OCI-LY7 (cell line): ENCODE results near the gene ZNF638. TPM values are rescaled to one million over a fixed set of nuclear protein-coding genes. Genes with fewer than 3 reads are reported as not detected.
"Not testable (repeated sequence)": the region's sequence is repeated elsewhere in the genome, so short reads cannot be mapped to it uniquely, and the experiment has no call there.

Source experiments
- BruUV-seq: library from RNA; stranded (reverse); fragments of 400-500 nt; replicated peaks from 2 replicates; lab custom pipeline; 2021; lab: Mats Ljungman, UMichigan
- CTCF ChIA-PET: fragments of 300-600 bp; sonication (Branson Sonifier 250); formaldehyde crosslinking; loops from one replicate; lab custom pipeline; 2022; ENCODE audit warnings: antibody characterized with exemption; ENCODE audit not compliant: unreplicated experiment; lab: Charles Lee
- POLR2A ChIA-PET: fragments of 300-600 bp; sonication (Branson Sonifier 250); formaldehyde crosslinking; loops from one replicate; lab custom pipeline; 2022; ENCODE audit warnings: antibody characterized with exemption; lab: Charles Lee
- DNase-seq: peaks from one replicate; pipeline ENCODE4 v3.0.0-alpha.2; 2015; ENCODE audit warnings: low spot score
- H2AFZ ChIP-seq: fragments of 200-600 bp; sonication (generic), shearing (Covaris generic); 2 replicates; pipeline ENCODE4 v1.6.1; 2014; ENCODE audit warnings: mild to moderate bottlenecking, antibody characterized with exemption, low read length, moderate library complexity
- H3K27ac ChIP-seq: fragments of 200-600 bp; sonication (generic); 2 replicates; pipeline ENCODE4 v1.5.1; 2014; ENCODE audit warnings: mixed run types, low read depth, mild to moderate bottlenecking, moderate library complexity, low read length, inconsistent platforms; ENCODE audit not compliant: poor library complexity, severe bottlenecking
- H3K36me3 ChIP-seq: fragments of 200-600 bp; sonication (generic); 2 replicates; pipeline ENCODE4 v1.6.1; 2014; ENCODE audit warnings: mild to moderate bottlenecking, antibody characterized with exemption, low read length, moderate library complexity, mixed read lengths; ENCODE audit not compliant: insufficient read depth
- H3K4me1 ChIP-seq: fragments of 200-600 bp; sonication (generic); 2 replicates; pipeline ENCODE4 v1.5.1; 2014; ENCODE audit warnings: mild to moderate bottlenecking, low read length; ENCODE audit not compliant: insufficient read depth, poor library complexity, severe bottlenecking
- H3K4me2 ChIP-seq: fragments of 200-600 bp; sonication (generic); 2 replicates; pipeline ENCODE4 v1.6.1; 2014; ENCODE audit warnings: mild to moderate bottlenecking, low read length
- H3K4me3 ChIP-seq: fragments of 200-600 bp; sonication (generic); 2 replicates; pipeline ENCODE4 v1.5.1; 2014; ENCODE audit warnings: mild to moderate bottlenecking, low read depth, low read length; ENCODE audit not compliant: poor library complexity, severe bottlenecking
- H3K79me2 ChIP-seq: fragments of 200-600 bp; sonication (generic); 2 replicates; pipeline ENCODE4 v1.6.1; 2016; ENCODE audit warnings: low read depth, mild to moderate bottlenecking, low read length, moderate library complexity, mixed read lengths; ENCODE audit not compliant: insufficient read depth
- H3K9me2 ChIP-seq: fragments of 200-600 bp; sonication (generic); 2 replicates; pipeline ENCODE4 v1.6.1; 2016; ENCODE audit warnings: mild to moderate bottlenecking, low read length, mixed read lengths; ENCODE audit not compliant: insufficient read depth
- H3K9me3 ChIP-seq: fragments of 200-600 bp; sonication (generic); 2 replicates; pipeline ENCODE4 v1.6.1; 2014; ENCODE audit warnings: mild to moderate bottlenecking, mixed run types, low read length, mixed read lengths
- H4K20me1 ChIP-seq: fragments of 200-600 bp; sonication (generic); 2 replicates; pipeline ENCODE4 v1.6.1; 2014; ENCODE audit warnings: mild to moderate bottlenecking, antibody characterized with exemption, low read length, moderate library complexity, mixed read lengths; ENCODE audit not compliant: insufficient read depth
- EZH2phosphoT487 ChIP-seq: fragments of 200-600 bp; sonication (generic); IDR thresholded peaks from 2 replicates; pipeline ENCODE4 v1.6.1; 2018; ENCODE audit warnings: low read depth, borderline replicate concordance, mild to moderate bottlenecking, mixed run types, antibody characterized with exemption, low read length, moderate library complexity, mixed read lengths
- intact Hi-C: fragments of 100-400 bp; cut with micrococcal nuclease; formaldehyde crosslinking; loops from one replicate; pipeline ENCODE4 v1.10.0; 2022; ENCODE audit not compliant: unreplicated experiment
- total RNA-seq, 2 experiments: library from RNA; depleted of rRNA in 1 of 2; stranded (reverse); fragments of >200 nt in 1 of 2; shearing (Covaris generic) in 1 of 2; gene quantifications; 2 replicates each; pipeline ENCODE4 v1.2.3, GENCODE V29; 2014 to 2022
- TF ChIP-seq, protein P1 (sequence below): fragments of 200-600 bp; sonication (generic); conservative IDR thresholded peaks from 2 replicates; pipeline ENCODE4 v1.5.1; 2014; ENCODE audit warnings: mild to moderate bottlenecking, antibody characterized with exemption, low read length, moderate library complexity, mixed read lengths

Gene ZNF638
- total RNA-seq, 2 experiments from 2014 or later = 114 to 138 TPM

DNA sequence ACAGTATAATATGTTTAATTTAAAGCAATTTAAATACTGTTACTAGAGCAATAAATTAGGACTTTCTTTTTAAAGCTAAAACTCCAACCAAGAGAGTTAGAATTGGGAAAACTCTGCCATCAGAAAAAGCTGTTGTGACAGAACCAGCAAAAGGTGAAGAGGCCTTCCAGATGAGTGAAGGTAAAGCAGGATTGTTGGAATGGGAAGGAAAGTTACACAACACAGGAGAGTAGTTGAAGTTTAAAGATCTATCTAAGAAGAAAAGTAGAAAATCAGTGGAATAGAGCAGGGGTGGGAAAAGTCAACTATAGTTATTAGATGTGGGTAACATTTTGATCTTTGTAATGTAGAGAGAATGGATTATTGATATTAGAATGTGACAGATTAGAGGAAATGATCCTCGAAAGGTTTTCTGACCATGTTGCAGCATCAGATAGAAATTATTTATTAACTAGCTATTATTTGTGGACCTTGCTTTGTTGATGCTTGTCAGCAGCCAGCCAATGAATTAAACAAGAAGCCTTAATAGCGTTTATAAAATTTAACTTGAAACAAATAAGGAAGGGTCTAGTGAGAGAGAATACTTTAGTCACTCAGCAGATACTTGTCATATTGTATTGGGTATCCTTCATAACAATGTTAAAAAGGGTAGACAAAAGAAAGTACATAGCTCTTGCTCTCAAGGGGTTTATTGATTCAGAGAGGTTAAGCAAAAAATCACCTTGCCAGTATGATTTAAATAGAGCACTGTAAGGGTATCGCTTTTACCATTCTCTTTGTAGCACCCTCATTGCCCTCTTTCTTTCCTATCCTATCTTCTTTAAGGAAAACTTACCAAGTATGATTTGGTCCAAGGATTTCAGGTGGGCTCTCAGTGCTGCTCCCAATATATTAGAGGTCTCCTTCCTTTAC is 97.1 kb downstream of the ZNF638 start:
- no peak for DNase-seq
- intact Hi-C loops = no loop called here
- ChIA-PET POLR2A (interaction anchor here (0.5 to 0.7 kb wide), 2 partner anchors 9 to 1688 kb away, joined by 3 to 5 read pairs; no protein-coding TSS in a partner anchor), CTCF (no interaction called here)
- Histone ChIP-seq H3K9me2 (no peaks in the 10 kb centered on the region), H3K4me2 (no peak overlapping the region), H4K20me1 (no peaks in the 10 kb centered on the region), H3K36me3 (peaks cover 86% of the 10 kb centered on the region), H3K4me3 (no peak overlapping the region), H2AFZ (no peak overlapping the region), H3K27ac (no peak overlapping the region), H3K4me1 (no peaks in the 10 kb centered on the region), H3K9me3 (no peaks in the 10 kb centered on the region), H3K79me2 (no peaks in the 10 kb centered on the region)
- BruUV-seq = no TSS peak
- TF ChIP-seq, protein P1, sequence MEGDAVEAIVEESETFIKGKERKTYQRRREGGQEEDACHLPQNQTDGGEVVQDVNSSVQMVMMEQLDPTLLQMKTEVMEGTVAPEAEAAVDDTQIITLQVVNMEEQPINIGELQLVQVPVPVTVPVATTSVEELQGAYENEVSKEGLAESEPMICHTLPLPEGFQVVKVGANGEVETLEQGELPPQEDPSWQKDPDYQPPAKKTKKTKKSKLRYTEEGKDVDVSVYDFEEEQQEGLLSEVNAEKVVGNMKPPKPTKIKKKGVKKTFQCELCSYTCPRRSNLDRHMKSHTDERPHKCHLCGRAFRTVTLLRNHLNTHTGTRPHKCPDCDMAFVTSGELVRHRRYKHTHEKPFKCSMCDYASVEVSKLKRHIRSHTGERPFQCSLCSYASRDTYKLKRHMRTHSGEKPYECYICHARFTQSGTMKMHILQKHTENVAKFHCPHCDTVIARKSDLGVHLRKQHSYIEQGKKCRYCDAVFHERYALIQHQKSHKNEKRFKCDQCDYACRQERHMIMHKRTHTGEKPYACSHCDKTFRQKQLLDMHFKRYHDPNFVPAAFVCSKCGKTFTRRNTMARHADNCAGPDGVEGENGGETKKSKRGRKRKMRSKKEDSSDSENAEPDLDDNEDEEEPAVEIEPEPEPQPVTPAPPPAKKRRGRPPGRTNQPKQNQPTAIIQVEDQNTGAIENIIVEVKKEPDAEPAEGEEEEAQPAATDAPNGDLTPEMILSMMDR = no peak
- no peak for TF ChIP-seq EZH2phosphoT487

DNA sequence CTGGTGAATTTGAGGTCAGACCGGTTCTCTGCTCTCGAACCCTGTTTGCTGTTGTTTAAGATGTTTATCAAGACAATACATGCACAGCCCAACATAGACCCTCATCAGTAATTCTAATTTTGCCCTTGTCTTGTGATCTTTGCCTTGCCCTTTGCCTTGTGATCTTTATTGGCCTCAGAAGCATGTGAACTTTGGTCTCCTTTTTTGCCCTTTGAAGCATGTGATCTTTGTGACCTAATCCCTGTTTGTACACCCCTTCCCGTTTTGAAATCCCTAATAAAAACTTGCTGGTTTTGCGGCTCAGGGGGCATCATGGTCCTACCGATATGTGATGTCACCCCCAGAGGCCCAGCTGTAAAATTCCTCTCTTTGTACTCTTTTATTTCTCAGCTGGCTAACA is 113.6 kb downstream of the ZNF638 start:
- BruUV-seq, H3K79me2 ChIP-seq, intact Hi-C loops, H3K36me3 ChIP-seq, H3K9me3 ChIP-seq, DNase-seq, H3K9me2 ChIP-seq, H3K4me3 ChIP-seq, H4K20me1 ChIP-seq, H2AFZ ChIP-seq, H3K27ac ChIP-seq, CTCF ChIA-PET, H3K4me1 ChIP-seq, H3K4me2 ChIP-seq: not testable (repeated sequence)
- POLR2A ChIA-PET = interaction anchor here (0.6 to 0.8 kb wide), 2 partner anchors 9 to 64 kb away, joined by 3 to 4 read pairs; no protein-coding TSS in a partner anchor

DNA sequence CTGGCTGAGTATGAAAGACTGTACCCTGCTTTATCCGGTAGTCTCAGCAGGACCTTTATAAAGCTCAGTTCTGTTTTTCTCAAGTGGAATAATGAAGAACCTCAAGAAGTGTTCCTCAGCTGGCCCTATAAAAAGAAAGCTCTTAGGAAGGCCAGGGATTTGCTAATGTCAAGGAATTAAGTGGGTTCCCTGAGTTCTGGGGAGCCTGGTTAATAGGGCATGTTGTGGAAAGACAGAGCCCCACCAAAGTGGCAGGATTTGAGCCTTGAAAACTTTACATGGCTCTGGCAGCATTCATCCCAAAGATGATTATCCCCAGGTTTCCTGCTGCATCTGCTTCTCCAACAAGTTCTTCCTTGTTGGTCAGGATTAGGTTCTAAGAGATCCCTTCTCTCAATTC is 114.9 kb downstream of the ZNF638 start:
- no peaks in the 10 kb centered on the region for H3K36me3 ChIP-seq
- no peak overlapping the region for H3K27ac ChIP-seq
- BruUV-seq = no TSS peak
- intact Hi-C loops = no loop called here
- H3K4me3 ChIP-seq = no peak overlapping the region
- no peak overlapping the region for H2AFZ ChIP-seq
- no peaks in the 10 kb centered on the region for H3K4me1 ChIP-seq
- no peaks in the 10 kb centered on the region for H4K20me1 ChIP-seq
- POLR2A ChIA-PET = interaction anchor here (0.6 to 1.2 kb wide), 2 partner anchors 10 to 1134 kb away, joined by 3 to 8 read pairs; no protein-coding TSS in a partner anchor
- H3K4me2 ChIP-seq = no peak overlapping the region
- no peaks in the 10 kb centered on the region for H3K79me2 ChIP-seq
- H3K9me3 ChIP-seq = no peaks in the 10 kb centered on the region
- TF ChIP-seq, protein P1 = no peak
- DNase-seq = no peak
- CTCF ChIA-PET = no interaction called here
- H3K9me2 ChIP-seq = no peaks in the 10 kb centered on the region
